SKM-1 (cell line): Measurements from ENCODE around the gene CR1.
A peak's percentile ranks its signal among the peaks of the same experiment; 100 is the strongest.
"Not testable (repeated sequence)": the region's sequence is repeated elsewhere in the genome, so short reads cannot be mapped to it uniquely, and the experiment has no call there.

Experiments used
- DNase-seq: peaks from one replicate; lab custom pipeline; 2025; ENCODE audit not compliant: unreplicated experiment; lab: John Stamatoyannopoulos, UW

Gene CR1

GRCh38 chr1:207669528-207670009 lies 173.6 kb downstream of the CR1 start:
- no peak for DNase-seq

- no peak for DNase-seq
Observed at GRCh38 chr1:207670192-207670591, 174.2 kb downstream of the CR1 start.

DNA sequence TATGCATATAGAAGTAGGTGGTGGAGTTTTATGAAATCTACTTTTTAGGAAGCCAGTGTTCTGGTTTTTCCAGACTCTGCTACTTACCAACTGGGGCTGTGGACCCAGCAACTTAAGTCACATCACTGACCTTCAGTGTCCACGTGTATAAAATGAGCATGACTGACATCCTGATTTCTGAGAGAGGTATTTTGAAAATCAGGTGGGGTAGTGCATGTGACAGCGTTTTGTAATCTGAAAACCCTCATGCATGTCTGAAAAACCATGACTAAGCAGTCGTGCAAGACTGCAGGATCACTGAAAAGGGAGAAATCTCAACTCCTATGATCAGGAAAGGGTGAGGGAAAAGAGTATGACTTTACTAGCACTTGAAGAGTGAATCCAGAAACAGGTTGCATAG lies 175.0 kb downstream of the CR1 start:
- no peak for DNase-seq

- DNase-seq, result peak; percentile 15
Observed at GRCh38 chr1:207672522-207673130, 176.7 kb downstream of the CR1 start.

- no peak for DNase-seq
Observed at GRCh38 chr1:207673399-207673798, 177.4 kb downstream of the CR1 start.

DNA sequence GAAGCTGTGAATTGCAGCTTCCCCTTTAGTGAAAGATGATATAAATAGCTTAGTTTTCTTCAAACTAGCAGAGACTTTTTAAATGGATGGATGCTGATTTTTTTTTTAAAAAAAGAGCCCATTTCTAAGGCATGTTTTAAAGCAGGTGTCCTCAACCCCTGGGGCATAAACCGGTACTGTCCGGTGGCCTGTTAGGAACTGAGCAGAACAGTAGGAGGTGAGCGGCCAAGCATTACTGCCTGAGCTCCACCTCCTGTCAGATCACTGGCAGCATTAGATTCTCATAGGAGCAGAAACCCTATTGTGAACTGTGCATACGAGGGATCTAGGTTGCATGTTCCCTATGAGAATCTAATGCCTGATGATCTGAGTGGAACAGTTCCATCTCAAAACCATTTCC lies 180.2 kb downstream of the CR1 start:
- no peak for DNase-seq

DNA sequence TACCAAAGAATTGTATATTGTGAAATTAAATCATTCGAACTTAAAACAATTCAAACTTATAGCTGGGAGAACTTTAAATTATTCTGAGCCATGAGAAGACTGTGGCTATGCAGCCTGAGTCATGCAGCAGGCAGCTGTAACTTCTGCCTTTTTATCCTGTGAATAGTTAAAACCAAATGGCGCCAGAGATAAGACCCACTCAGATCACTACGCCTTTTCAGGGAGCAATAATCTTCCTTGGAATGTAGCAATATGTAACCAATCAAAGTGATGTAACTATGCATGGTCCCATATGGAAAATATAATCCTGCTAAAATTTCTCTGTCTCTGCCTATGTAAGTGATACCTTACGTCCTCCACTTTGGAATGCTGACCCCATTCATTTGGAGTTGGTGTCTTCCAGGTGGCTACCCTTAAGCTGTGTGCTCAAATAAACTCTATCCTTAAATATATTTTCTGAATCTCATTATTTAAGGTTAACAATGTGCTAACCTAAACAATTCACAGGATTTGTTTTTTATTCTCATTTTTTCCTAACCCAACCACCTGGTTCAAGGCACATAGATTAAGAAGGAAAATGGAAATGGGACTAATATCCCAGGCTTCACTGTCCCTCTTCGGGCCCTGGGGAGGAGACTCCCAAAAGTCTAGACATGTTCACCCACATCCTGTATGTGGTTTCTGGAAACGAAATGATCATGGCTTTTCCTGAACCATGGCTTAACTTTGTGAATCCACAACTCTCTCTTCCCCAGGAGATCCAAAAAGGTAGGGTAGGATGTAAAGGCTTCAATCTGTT lies 184.8 kb downstream of the CR1 start:
- not testable (repeated sequence) for DNase-seq

GRCh38 chr1:207682872-207683434 lies 187.0 kb downstream of the CR1 start:
- not testable (repeated sequence) for DNase-seq

DNA sequence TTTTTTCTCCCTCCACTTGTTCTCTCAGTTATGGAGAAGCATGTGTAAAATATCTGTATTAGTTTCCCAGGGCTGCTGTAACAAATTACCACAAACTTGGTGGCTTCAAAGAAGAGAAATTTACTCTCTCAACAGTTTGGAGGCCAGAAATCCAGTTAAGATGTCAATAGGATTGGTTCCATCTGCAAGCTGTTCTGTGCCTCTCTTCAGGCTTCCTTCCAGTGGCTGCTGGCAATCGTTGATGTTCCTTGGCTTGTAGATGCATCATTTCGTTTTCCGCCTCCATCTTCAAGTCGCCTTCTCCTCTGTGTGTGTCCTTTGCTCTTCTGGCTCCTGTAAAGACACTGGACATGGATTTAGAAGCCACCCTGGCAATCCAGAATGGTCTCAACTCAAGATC lies 194.6 kb downstream of the CR1 start:
- not testable (repeated sequence) for DNase-seq

DNA sequence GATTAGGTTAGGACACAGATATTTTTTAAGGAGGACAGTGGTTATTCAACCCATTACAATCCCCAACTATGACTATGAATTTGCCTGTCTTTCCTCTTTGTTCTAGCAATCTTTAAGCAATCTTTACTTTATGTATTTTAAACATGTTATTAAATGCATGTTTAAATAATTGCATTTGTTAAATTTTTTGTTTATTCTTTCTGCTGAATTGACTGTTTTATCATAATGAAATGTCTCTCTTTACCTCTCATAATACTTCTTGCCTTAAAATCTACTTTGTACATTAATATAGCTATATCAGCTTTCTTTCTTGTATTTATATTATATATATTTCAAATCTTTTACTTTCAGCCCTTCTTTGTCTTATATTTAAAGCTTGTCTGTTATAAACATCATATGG lies 195.1 kb downstream of the CR1 start:
- no peak for DNase-seq
